ENCODE measurements around the gene KCNQ5.

DNA sequence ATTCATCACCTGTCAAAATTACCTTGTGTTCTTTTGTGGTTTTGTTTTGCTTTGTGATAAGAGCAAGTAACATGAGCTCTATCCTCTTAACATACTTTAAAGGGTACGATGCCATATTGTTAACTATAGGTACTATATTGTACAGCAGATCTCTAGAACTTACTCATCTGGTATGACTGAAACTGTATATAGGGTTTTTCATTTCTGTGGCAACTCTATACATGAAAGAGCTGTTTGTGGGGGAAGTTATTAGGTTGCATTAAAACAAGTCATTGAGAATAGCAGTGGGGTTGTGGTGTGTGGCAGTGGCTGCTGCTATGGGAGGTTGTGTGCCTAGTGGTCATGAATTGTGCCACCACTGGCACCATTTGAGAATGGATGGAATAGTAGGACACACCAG, 268.4 kb downstream of the KCNQ5 start:
- TF ChIP-seq, protein P1, sequence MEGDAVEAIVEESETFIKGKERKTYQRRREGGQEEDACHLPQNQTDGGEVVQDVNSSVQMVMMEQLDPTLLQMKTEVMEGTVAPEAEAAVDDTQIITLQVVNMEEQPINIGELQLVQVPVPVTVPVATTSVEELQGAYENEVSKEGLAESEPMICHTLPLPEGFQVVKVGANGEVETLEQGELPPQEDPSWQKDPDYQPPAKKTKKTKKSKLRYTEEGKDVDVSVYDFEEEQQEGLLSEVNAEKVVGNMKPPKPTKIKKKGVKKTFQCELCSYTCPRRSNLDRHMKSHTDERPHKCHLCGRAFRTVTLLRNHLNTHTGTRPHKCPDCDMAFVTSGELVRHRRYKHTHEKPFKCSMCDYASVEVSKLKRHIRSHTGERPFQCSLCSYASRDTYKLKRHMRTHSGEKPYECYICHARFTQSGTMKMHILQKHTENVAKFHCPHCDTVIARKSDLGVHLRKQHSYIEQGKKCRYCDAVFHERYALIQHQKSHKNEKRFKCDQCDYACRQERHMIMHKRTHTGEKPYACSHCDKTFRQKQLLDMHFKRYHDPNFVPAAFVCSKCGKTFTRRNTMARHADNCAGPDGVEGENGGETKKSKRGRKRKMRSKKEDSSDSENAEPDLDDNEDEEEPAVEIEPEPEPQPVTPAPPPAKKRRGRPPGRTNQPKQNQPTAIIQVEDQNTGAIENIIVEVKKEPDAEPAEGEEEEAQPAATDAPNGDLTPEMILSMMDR (IDR thresholded peaks at IDR 0.05) = no peak
- TF ChIP-seq POLR2AphosphoS5 (IDR thresholded peaks at IDR 0.05) (no peak), POLR2A (IDR thresholded peaks at IDR 0.05) (no peak), EP300 (IDR thresholded peaks at IDR 0.05) (no peak)
